ENCODE data around the gene EPS8L3. TPM values are rescaled to one million over a fixed set of nuclear protein-coding genes. Genes with fewer than 3 reads are reported as not detected.

Gene EPS8L3
- total and polyA plus RNA-seq, 2 of the 8 experiments (the other 6 are each of a cell fraction or from before 2014, with no cell fraction given): not detected

GRCh38 chr1:109716570-109717090 lies 47.1 kb downstream of the EPS8L3 start (continued):
- TF ChIP-seq CHD7 (IDR thresholded peaks at IDR 0.05; ENCODE audit: insufficient replicate concordance, low read length): no peak
- no peak for TF ChIP-seq GTF2F1 (IDR thresholded peaks at IDR 0.05; ENCODE audit: borderline replicate concordance, low read depth, low read length)
- TF ChIP-seq SAP30 (IDR thresholded peaks at IDR 0.05; ENCODE audit: insufficient read depth, insufficient replicate concordance, low read length): no peak
- no peak for TF ChIP-seq RAD21 (IDR thresholded peaks at IDR 0.05 in 1 of 2, conservative IDR thresholded peaks at IDR 0.05 in 1 of 2; ENCODE audit: low read depth in 2 of 2, low read length in 2 of 2)
- no peak for TF ChIP-seq KDM5A (IDR thresholded peaks at IDR 0.05; ENCODE audit: low read length)
- TF ChIP-seq CTCF (IDR thresholded peaks at IDR 0.05; ENCODE audit: control extremely low read depth in 1 of 3, insufficient read depth in 1 of 3, low read depth in 1 of 3, low read length in 3 of 3): no peak
- TF ChIP-seq CBX5 (IDR thresholded peaks at IDR 0.05; ENCODE audit: low read depth, low read length): no peak
- no peak for TF ChIP-seq ASH2L (IDR thresholded peaks at IDR 0.05; ENCODE audit: low read length)

Data from H1 (cell line).